ENCODE measurements around the gene CACNA1C. TPM values are rescaled to one million over a fixed set of nuclear protein-coding genes. Genes with fewer than 3 reads are reported as not detected.

Gene CACNA1C
- total RNA-seq, 1 experiment from 2014 or later = not detected

DNA sequence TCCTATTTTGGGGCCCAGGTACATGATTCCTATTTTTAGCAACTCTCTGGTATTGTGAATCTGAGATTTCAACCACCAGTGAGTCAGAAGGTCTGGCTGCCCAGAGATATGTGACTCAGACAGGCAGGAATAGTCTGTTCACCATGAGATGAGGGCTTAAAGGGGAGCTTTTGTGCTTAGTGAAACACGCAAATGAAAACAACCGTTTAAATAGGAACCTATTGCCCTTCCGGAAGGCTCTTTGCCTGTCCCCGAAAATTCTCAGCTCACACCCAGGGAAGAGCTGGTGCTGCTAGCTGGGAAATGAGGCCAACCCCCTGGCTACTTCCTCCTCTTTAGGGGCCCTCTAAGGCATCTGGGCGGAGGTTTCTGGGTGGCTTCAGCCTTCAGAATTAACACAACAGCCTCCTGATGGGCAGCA is 283.6 kb downstream of the CACNA1C start:
- H3K9me3 ChIP-seq (ENCODE audit: insufficient read depth, low read depth) = no peaks in the 10 kb centered on the region
- ChIA-PET POLR2A (ENCODE audit: unreplicated experiment) (interaction anchor here (0.7 kb wide), 1 partner anchor 1760 kb away, joined by 4 read pairs; no protein-coding TSS in a partner anchor), CTCF (no interaction called here)
- H3K4me3 ChIP-seq = no peak overlapping the region
- BruUV-seq (replicated peaks) = no TSS peak
- TF ChIP-seq, protein P1, sequence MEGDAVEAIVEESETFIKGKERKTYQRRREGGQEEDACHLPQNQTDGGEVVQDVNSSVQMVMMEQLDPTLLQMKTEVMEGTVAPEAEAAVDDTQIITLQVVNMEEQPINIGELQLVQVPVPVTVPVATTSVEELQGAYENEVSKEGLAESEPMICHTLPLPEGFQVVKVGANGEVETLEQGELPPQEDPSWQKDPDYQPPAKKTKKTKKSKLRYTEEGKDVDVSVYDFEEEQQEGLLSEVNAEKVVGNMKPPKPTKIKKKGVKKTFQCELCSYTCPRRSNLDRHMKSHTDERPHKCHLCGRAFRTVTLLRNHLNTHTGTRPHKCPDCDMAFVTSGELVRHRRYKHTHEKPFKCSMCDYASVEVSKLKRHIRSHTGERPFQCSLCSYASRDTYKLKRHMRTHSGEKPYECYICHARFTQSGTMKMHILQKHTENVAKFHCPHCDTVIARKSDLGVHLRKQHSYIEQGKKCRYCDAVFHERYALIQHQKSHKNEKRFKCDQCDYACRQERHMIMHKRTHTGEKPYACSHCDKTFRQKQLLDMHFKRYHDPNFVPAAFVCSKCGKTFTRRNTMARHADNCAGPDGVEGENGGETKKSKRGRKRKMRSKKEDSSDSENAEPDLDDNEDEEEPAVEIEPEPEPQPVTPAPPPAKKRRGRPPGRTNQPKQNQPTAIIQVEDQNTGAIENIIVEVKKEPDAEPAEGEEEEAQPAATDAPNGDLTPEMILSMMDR (conservative IDR thresholded peaks at IDR 0.05) = no peak
- TF ChIP-seq EZH2 (IDR thresholded peaks at IDR 0.05; ENCODE audit: low read depth) = no peak
- DNase-seq = peak in 1 of 2 experiments; percentile 57
- no peak overlapping the region for H3K27ac ChIP-seq
- H3F3A ChIP-seq (ENCODE audit: insufficient read depth, low read depth) = no peaks in the 10 kb centered on the region
- peaks cover 67% of the 10 kb centered on the region for H3K27me3 ChIP-seq (ENCODE audit: insufficient read depth, low read depth)
- no peaks in the 10 kb centered on the region for H4K20me1 ChIP-seq (ENCODE audit: insufficient read depth)
- H2AFZ ChIP-seq = no peak overlapping the region
- H3K4me1 ChIP-seq (replicated peaks; ENCODE audit: insufficient read depth) = no peaks in the 10 kb centered on the region
- H3K36me3 ChIP-seq (ENCODE audit: low read depth) = no peaks in the 10 kb centered on the region
- intact Hi-C loops (cut with micrococcal nuclease; ENCODE audit: unreplicated experiment) = no loop called here
- H3K9me2 ChIP-seq (ENCODE audit: insufficient read depth) = no peaks in the 10 kb centered on the region
- H3K4me2 ChIP-seq = peak overlapping the region; percentile 10; the same call in 1 of the 2 replicates
- H3K79me2 ChIP-seq (ENCODE audit: low read depth) = no peaks in the 10 kb centered on the region

- no peak overlapping the region for H3K27ac ChIP-seq
- no peak overlapping the region for H3K4me3 ChIP-seq
- H3K9me3 ChIP-seq (ENCODE audit: insufficient read depth, low read depth) = no peaks in the 10 kb centered on the region
- no peaks in the 10 kb centered on the region for H3K36me3 ChIP-seq (ENCODE audit: low read depth)
- no peak overlapping the region for H3K4me2 ChIP-seq
- H3F3A ChIP-seq (ENCODE audit: insufficient read depth, low read depth) = no peaks in the 10 kb centered on the region
- H2AFZ ChIP-seq = no peak overlapping the region
- no peaks in the 10 kb centered on the region for H4K20me1 ChIP-seq (ENCODE audit: insufficient read depth)
- ChIA-PET POLR2A (ENCODE audit: unreplicated experiment) (interaction anchor here (0.7 kb wide), 1 partner anchor 1761 kb away, joined by 4 read pairs; no protein-coding TSS in a partner anchor), CTCF (no interaction called here)
- intact Hi-C loops (cut with micrococcal nuclease; ENCODE audit: unreplicated experiment) = no loop called here
- no peak for TF ChIP-seq EZH2 (IDR thresholded peaks at IDR 0.05; ENCODE audit: low read depth)
- TF ChIP-seq, protein P1 (conservative IDR thresholded peaks at IDR 0.05) = no peak
- H3K79me2 ChIP-seq (ENCODE audit: low read depth) = no peaks in the 10 kb centered on the region
- H3K27me3 ChIP-seq (ENCODE audit: insufficient read depth, low read depth) = peaks cover 68% of the 10 kb centered on the region
- no peaks in the 10 kb centered on the region for H3K9me2 ChIP-seq (ENCODE audit: insufficient read depth)
- H3K4me1 ChIP-seq (replicated peaks; ENCODE audit: insufficient read depth) = no peaks in the 10 kb centered on the region
- no peak for DNase-seq
- no TSS peak for BruUV-seq (replicated peaks)
Observed at GRCh38 chr12:2337031-2338010, 284.5 kb downstream of the CACNA1C start.

- Histone ChIP-seq H3K4me1 (replicated peaks; ENCODE audit: insufficient read depth) (no peaks in the 10 kb centered on the region), H3F3A (ENCODE audit: insufficient read depth, low read depth) (no peaks in the 10 kb centered on the region), H4K20me1 (ENCODE audit: insufficient read depth) (no peaks in the 10 kb centered on the region), H3K4me2 (no peak overlapping the region), H2AFZ (no peak overlapping the region), H3K36me3 (ENCODE audit: low read depth) (no peaks in the 10 kb centered on the region), H3K9me3 (ENCODE audit: insufficient read depth, low read depth) (no peaks in the 10 kb centered on the region), H3K9me2 (ENCODE audit: insufficient read depth) (no peaks in the 10 kb centered on the region), H3K4me3 (no peak overlapping the region), H3K27me3 (ENCODE audit: insufficient read depth, low read depth) (peaks cover 68% of the 10 kb centered on the region), H3K27ac (no peak overlapping the region), H3K79me2 (ENCODE audit: low read depth) (no peaks in the 10 kb centered on the region)
- CTCF ChIA-PET = no interaction called here
- no peak for DNase-seq
- POLR2A ChIA-PET (ENCODE audit: unreplicated experiment) = no interaction called here
- intact Hi-C loops (cut with micrococcal nuclease; ENCODE audit: unreplicated experiment) = no loop called here
- no TSS peak for BruUV-seq (replicated peaks)
- TF ChIP-seq, protein P1 (conservative IDR thresholded peaks at IDR 0.05) = no peak
- TF ChIP-seq EZH2 (IDR thresholded peaks at IDR 0.05; ENCODE audit: low read depth) = no peak
Observed at GRCh38 chr12:2338381-2338780, 285.6 kb downstream of the CACNA1C start.

All from PC-9 (cell line).